GM18873 (cell line): ENCODE data around the gene ZNF329.

Experiments
- ATAC-seq: cut with Tn5 transposase; IDR thresholded peaks from one replicate; pipeline ENCODE4 v1.9.1; 2021; ENCODE audit warnings: mild to moderate bottlenecking, moderate library complexity, moderate number of reproducible peaks; ENCODE audit not compliant: unreplicated experiment, low FRiP score

The ZNF329 gene

DNA sequence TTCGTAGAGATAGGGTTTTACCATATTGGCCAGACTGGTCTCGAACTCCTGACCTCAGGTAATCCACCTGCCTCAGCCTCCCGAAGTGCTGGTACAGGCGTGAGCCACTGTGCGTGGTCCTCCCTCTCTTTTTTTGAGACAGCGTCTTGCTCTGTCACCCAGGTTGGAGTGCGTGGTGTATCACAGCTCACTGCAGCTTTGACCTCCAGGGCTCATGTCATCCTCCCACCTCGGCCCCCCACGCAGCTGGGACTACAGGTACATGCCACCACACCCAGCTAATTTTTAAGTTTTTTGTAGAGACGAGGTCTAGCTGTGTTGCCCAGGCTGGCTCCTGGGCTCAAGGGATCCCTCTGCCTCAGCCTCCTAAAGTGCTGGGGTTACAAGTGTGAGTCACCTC is 70.8 kb downstream of the ZNF329 start:
- no peak for ATAC-seq
